HEK293T (cell line): ENCODE data around the gene DOHH.

Experiments used
- ARNT ChIP-seq: fragments of 450-650 bp; IDR thresholded peaks from 2 replicates; pipeline ENCODE4 v1.6.1; 2017; ENCODE audit warnings: mild to moderate bottlenecking
- CTBP1 ChIP-seq: fragments of 450-650 bp; IDR thresholded peaks from 2 replicates; pipeline ENCODE4 v1.6.1; 2016; ENCODE audit warnings: borderline replicate concordance
- ELF4 ChIP-seq: fragments of 450-650 bp; IDR thresholded peaks from 2 replicates; pipeline ENCODE4 v1.6.1; 2017; ENCODE audit warnings: antibody characterized with exemption
- FOXA1 ChIP-seq: fragments of 450-650 bp; IDR thresholded peaks from 2 replicates; pipeline ENCODE4 v1.6.1; 2016; ENCODE audit warnings: mild to moderate bottlenecking
- FOXK2 ChIP-seq: fragments of 450-650 bp; IDR thresholded peaks from 2 replicates; pipeline ENCODE4 v1.6.1; 2016; ENCODE audit warnings: mild to moderate bottlenecking
- FOXM1 ChIP-seq: fragments of 450-650 bp; IDR thresholded peaks from 2 replicates; pipeline ENCODE4 v1.6.1; 2017; ENCODE audit warnings: mild to moderate bottlenecking, borderline replicate concordance
- HDGF ChIP-seq: fragments of 450-650 bp; IDR thresholded peaks from 2 replicates; pipeline ENCODE4 v1.6.1; 2017; ENCODE audit warnings: antibody characterized with exemption, borderline replicate concordance
- L3MBTL2 ChIP-seq: fragments of 450-650 bp; conservative IDR thresholded peaks from 2 replicates; pipeline ENCODE4 v1.6.1; 2016; ENCODE audit warnings: mild to moderate bottlenecking
- LEF1 ChIP-seq: fragments of 450-650 bp; IDR thresholded peaks from 2 replicates; pipeline ENCODE4 v1.6.1; 2017; ENCODE audit warnings: mild to moderate bottlenecking, borderline replicate concordance
- NFRKB ChIP-seq: fragments of 450-650 bp; IDR thresholded peaks from 2 replicates; pipeline ENCODE4 v1.6.1; 2016; ENCODE audit warnings: mild to moderate bottlenecking, moderate library complexity
- SP1 ChIP-seq: fragments of 450-650 bp; IDR thresholded peaks from 2 replicates; pipeline ENCODE4 v1.6.1; 2017
- SUZ12 ChIP-seq: fragments of 450-650 bp; IDR thresholded peaks from 2 replicates; pipeline ENCODE4 v1.6.1; 2016; ENCODE audit warnings: mild to moderate bottlenecking
- TARDBP ChIP-seq: fragments of 450-650 bp; IDR thresholded peaks from 2 replicates; pipeline ENCODE4 v1.6.1; 2016
- TF ChIP-seq, protein P1 (sequence below): fragments of 450-650 bp; IDR thresholded peaks from 2 replicates; pipeline ENCODE4 v1.6.1; 2016

DNA sequence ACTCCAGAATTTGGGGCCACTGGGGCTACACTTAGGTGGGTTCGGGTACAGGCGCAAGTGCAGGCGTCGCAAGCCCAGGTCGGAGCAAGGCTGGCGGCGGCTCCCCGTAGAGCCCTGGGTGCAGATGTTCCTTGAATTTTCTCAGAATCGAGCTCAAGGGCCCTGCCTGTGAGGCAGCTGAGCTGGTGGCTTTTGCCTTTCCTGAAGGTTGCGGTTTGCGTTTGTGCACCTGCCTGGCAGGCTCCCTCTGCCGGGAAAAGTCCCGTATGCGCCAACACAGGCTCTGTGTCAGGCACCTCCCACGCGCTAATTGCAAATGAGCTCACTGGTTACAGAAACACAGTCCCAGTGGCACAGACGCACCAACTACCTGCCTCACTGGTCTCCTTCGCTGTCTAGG is 5.9 kb downstream of the DOHH start:
- TF ChIP-seq FOXK2: no peak
- no peak for TF ChIP-seq HDGF
- TF ChIP-seq ELF4: no peak
- no peak for TF ChIP-seq LEF1
- no peak for TF ChIP-seq ARNT
- TF ChIP-seq, protein P1, sequence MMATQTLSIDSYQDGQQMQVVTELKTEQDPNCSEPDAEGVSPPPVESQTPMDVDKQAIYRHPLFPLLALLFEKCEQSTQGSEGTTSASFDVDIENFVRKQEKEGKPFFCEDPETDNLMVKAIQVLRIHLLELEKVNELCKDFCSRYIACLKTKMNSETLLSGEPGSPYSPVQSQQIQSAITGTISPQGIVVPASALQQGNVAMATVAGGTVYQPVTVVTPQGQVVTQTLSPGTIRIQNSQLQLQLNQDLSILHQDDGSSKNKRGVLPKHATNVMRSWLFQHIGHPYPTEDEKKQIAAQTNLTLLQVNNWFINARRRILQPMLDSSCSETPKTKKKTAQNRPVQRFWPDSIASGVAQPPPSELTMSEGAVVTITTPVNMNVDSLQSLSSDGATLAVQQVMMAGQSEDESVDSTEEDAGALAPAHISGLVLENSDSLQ: no peak
- no peak for TF ChIP-seq TARDBP
- no peak for TF ChIP-seq SUZ12
- no peak for TF ChIP-seq L3MBTL2
- no peak for TF ChIP-seq NFRKB
- TF ChIP-seq CTBP1: no peak
- TF ChIP-seq SP1: no peak
- TF ChIP-seq FOXM1: no peak
- TF ChIP-seq FOXA1: no peak
